ENCODE data around the gene RELCH.

RELCH gene

GRCh38 chr18:62312851-62313250, 125.8 kb downstream of the RELCH start:
- Histone ChIP-seq H4K20me1 (ENCODE audit: insufficient read depth) (no peaks in the 10 kb centered on the region), H2AFZ (ENCODE audit: low read depth) (no peak overlapping the region), H3K36me3 (ENCODE audit: insufficient read depth) (no peaks in the 10 kb centered on the region), H3K4me3 (IDR thresholded peaks at IDR 0.05; ENCODE audit: insufficient read depth, low read depth, low read length) (no peak overlapping the region), H3K27ac (no peak overlapping the region), H3K4me2 (no peak overlapping the region), H3K79me2 (ENCODE audit: insufficient read depth, low read depth) (no peaks in the 10 kb centered on the region), H3K4me1 (ENCODE audit: low read depth, poor library complexity, severe bottlenecking) (no peaks in the 10 kb centered on the region), H3K9ac (no peak overlapping the region), H3K27me3 (ENCODE audit: insufficient read depth, low read depth) (no peaks in the 10 kb centered on the region)
- TF ChIP-seq CTCF (conservative IDR thresholded peaks at IDR 0.05; ENCODE audit: low read depth, low read length): no peak

DNA sequence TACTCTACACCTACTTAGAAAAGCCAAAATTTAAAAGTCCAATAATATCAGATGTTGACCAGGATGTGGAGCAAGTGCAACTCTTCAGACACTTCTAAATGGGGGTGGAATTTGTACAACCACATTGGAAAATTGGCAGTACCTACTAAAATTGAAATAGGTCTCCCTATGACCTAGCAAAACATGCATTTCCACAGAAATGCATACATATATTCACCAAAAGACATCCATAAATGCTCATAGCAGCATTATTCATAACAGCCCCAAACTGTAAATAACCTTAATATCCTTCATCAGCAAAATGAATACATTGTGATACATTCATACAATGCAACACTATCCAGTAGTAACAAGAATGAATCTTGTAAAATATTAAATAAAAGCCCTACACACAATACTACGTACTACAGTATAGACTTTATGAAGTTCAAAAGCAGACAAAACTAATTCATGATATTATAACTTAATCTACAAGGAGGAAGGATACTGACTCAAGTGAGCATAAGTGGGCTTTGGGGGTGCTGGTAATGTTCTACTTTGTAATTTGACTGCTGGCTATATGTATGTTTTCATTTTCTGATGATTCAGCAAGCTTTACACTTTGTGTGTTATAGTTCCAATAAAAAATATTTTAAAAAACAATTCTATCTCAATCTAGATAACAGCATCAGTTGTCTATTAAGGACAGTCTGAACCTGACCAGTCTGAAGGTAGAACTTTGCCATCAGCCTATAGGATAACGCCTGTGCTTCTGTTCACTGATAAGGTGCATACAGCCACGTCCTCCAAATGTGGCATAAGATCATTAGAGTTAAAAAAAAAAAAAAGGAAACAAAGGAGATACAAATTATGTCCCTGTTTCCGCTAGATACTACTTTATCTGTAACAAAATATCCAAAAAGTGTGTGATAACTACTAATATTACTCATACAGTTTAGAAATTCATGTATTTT, 131.4 kb downstream of the RELCH start:
- no peak for TF ChIP-seq CTCF (conservative IDR thresholded peaks at IDR 0.05; ENCODE audit: low read depth, low read length)
- no peaks in the 10 kb centered on the region for H3K79me2 ChIP-seq (ENCODE audit: insufficient read depth, low read depth)
- H3K36me3 ChIP-seq (ENCODE audit: insufficient read depth): no peaks in the 10 kb centered on the region

GRCh38 chr18:62321201-62321600, 134.1 kb downstream of the RELCH start:
- H3K79me2 ChIP-seq (ENCODE audit: insufficient read depth, low read depth): no peaks in the 10 kb centered on the region
- no peak overlapping the region for H2AFZ ChIP-seq (ENCODE audit: low read depth)
- no peak overlapping the region for H3K4me3 ChIP-seq (IDR thresholded peaks at IDR 0.05; ENCODE audit: insufficient read depth, low read depth, low read length)
- no peaks in the 10 kb centered on the region for H3K27me3 ChIP-seq (ENCODE audit: insufficient read depth, low read depth)
- no peaks in the 10 kb centered on the region for H4K20me1 ChIP-seq (ENCODE audit: insufficient read depth)
- TF ChIP-seq CTCF (conservative IDR thresholded peaks at IDR 0.05; ENCODE audit: low read depth, low read length): no peak
- H3K9ac ChIP-seq: no peak overlapping the region
- H3K4me2 ChIP-seq: no peak overlapping the region
- peaks cover 2% of the 10 kb centered on the region for H3K4me1 ChIP-seq (ENCODE audit: low read depth, poor library complexity, severe bottlenecking)
- H3K36me3 ChIP-seq (ENCODE audit: insufficient read depth): no peaks in the 10 kb centered on the region
- no peak overlapping the region for H3K27ac ChIP-seq

More for the DNA sequence above, 131.4 kb downstream of the RELCH start:
- Histone ChIP-seq H2AFZ (ENCODE audit: low read depth) (no peak overlapping the region), H3K4me3 (IDR thresholded peaks at IDR 0.05; ENCODE audit: insufficient read depth, low read depth, low read length) (no peak overlapping the region), H3K27ac (no peak overlapping the region), H3K4me2 (no peak overlapping the region), H3K27me3 (ENCODE audit: insufficient read depth, low read depth) (no peaks in the 10 kb centered on the region), H3K4me1 (ENCODE audit: low read depth, poor library complexity, severe bottlenecking) (no peaks in the 10 kb centered on the region), H4K20me1 (ENCODE audit: insufficient read depth) (no peaks in the 10 kb centered on the region), H3K9ac (no peak overlapping the region)

DNA sequence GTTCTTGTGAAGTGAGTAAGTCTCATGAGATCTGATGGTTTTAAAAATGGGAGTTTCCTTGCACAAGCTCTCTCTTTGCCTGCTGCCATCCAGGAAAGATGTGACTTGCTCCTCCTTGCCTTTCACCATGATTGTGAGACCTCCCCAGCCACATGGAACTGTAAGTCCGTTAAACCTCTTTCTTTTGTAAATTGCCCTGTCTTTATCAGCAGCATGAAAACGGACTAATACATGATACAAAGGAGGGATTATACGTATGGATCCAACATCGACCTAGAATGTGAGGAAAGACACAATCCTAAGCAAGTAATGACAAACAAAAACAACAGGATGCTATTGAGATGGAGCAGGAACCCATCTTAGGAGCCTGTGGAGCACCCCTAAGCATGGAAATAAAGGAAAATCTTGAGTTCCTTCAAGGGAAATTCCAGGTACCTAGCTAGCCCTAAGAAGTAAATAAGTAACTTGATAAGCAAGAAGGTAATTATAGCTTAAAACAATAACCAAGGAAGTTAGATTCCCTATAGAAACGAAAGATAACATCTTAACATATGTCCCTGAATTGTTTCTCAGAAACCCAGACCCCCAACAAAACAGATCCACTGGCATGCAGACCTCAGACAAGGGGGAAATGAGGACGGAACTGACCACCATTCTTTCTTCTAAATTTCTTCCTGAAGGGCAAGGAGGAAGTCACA, 136.6 kb downstream of the RELCH start:
- no peak for TF ChIP-seq CTCF (conservative IDR thresholded peaks at IDR 0.05; ENCODE audit: low read depth, low read length)
- Histone ChIP-seq H3K27ac (no peak overlapping the region), H3K79me2 (ENCODE audit: insufficient read depth, low read depth) (no peaks in the 10 kb centered on the region), H3K4me2 (no peak overlapping the region), H3K9ac (no peak overlapping the region), H4K20me1 (ENCODE audit: insufficient read depth) (no peaks in the 10 kb centered on the region), H3K4me3 (IDR thresholded peaks at IDR 0.05; ENCODE audit: insufficient read depth, low read depth, low read length) (no peak overlapping the region), H3K4me1 (ENCODE audit: low read depth, poor library complexity, severe bottlenecking) (peaks cover 17% of the 10 kb centered on the region), H3K36me3 (ENCODE audit: insufficient read depth) (no peaks in the 10 kb centered on the region), H3K27me3 (ENCODE audit: insufficient read depth, low read depth) (peaks cover 17% of the 10 kb centered on the region; the same call in 1 of the 2 replicates), H2AFZ (ENCODE audit: low read depth) (no peak overlapping the region)

Measured in KMS-11 (cell line).